GM12892 (cell line): ENCODE data around the gene DENND1A.

Source experiments
- POLR2A ChIP-seq: IDR thresholded peaks from 2 replicates; pipeline ENCODE4 v1.6.1; 2011; ENCODE audit warnings: low read depth, low read length, control low read depth
- POLR2AphosphoS5 ChIP-seq: IDR thresholded peaks from 2 replicates; pipeline ENCODE4 v1.6.1; 2011; ENCODE audit warnings: low read depth, low read length, control low read depth
- TAF1 ChIP-seq: IDR thresholded peaks from 2 replicates; pipeline ENCODE4 v1.6.1; 2011; ENCODE audit warnings: low read depth, mild to moderate bottlenecking, control low read depth, low read length, borderline replicate concordance

- TF ChIP-seq POLR2AphosphoS5 (no peak), TAF1 (no peak), POLR2A (no peak)
Measured at GRCh38 chr9:123914517-123915196, 15.3 kb downstream of the DENND1A start.
